Measurements from ENCODE around the gene SMARCAL1.

GRCh38 chr2:216495656-216496055 is 83.4 kb downstream of the SMARCAL1 start:
- TF ChIP-seq POLR2A (IDR thresholded peaks at IDR 0.05), result no peak
- no peak for TF ChIP-seq CTCF (IDR thresholded peaks at IDR 0.05)
- no peak for TF ChIP-seq POLR2AphosphoS5 (IDR thresholded peaks at IDR 0.05)
